KG1 (cell line): ENCODE results near the gene CHCHD3.
"Not testable (repeated sequence)": the region's sequence is repeated elsewhere in the genome, so short reads cannot be mapped to it uniquely, and the experiment has no call there.

Source experiments
- DNase-seq: peaks from one replicate; lab custom pipeline; 2025; lab: John Stamatoyannopoulos, UW

CHCHD3 gene

DNA sequence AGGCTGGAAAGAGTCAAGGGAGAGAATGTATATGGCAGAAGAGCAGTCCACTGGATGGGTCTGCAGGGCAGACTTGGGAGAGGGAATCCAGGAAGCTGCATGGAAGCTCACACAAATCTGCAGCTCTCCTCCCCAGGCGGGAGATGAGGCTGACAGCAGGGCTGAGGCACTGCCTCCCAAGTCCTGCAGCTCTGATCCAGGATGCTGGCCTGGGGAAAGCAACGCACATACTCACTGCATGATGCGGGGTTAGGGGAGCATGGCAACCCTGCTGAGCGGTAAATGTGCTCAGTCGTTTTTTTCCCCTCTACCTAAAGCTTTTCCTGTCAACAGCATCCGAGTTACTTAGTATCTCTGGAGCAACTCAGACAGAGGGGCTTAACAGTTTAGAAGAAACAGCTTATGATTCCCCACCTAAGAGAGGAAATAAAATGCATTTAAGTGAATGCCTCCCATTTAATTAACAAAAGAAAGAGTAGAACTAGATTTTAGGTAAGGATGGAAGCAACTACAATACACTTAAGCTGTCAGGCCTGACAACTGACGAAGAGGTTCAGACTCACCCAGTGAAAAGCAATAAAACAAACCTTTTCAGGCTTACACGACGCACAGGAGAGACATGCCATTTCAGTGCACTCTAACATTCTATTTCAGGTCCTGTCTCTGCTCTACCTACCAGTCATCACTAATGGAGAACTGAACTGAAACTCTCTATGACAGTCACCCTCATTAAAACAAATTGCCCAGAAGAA lies 37.0 kb downstream of the CHCHD3 start:
- no peak for DNase-seq

GRCh38 chr7:133040674-133041073 lies 41.2 kb downstream of the CHCHD3 start:
- no peak for DNase-seq

GRCh38 chr7:133040178-133040577 lies 41.7 kb downstream of the CHCHD3 start:
- no peak for DNase-seq

- no peak for DNase-seq
Observed at GRCh38 chr7:133039614-133040013, 42.3 kb downstream of the CHCHD3 start.

- no peak for DNase-seq
Observed at GRCh38 chr7:133036289-133036688, 45.6 kb downstream of the CHCHD3 start.

DNA sequence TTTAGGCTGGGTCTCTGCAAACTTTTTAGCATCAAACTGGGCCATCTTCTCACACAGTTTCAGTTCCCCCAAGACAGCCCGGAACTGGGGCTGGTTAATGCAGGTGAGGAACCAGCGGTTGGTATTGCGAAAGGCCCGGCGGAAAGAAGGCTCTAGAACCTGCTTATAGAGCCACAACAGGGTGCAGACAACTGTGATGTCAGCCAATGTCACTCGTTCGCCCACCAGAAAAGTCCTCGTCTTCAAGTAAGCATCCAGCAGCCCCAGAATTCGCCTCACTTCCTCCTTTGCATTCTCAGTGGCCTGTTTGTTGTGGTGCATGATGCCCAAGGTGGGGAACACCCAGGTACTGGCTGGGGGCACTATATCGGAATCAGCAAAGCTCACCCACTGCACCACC lies 46.6 kb downstream of the CHCHD3 start:
- DNase-seq: not testable (repeated sequence)

- DNase-seq: no peak
Observed at GRCh38 chr7:133030346-133030745, 51.5 kb downstream of the CHCHD3 start.

DNA sequence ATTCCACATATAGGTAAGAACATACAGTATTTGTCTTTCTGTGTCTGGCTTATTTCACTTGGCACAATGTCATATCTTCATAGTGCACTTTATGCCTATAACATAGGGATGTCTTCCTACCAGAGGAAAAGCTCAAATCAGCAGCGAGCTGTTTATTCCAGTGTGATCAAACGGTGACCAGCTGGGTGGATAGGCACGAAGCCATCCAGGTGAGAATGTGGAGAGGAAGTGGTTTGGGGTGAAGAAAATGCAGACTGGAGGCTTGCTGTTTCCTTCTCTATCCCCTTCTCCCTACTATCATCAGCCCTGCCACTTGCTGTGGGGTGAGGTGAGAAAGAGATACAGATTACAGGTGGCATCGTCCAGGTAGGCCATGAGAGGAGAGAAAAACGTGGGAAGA lies 52.4 kb downstream of the CHCHD3 start:
- no peak for DNase-seq

GRCh38 chr7:133027397-133027796 lies 54.5 kb downstream of the CHCHD3 start:
- DNase-seq: no peak

- no peak for DNase-seq
Observed at GRCh38 chr7:133026210-133026859, 55.6 kb downstream of the CHCHD3 start.

GRCh38 chr7:133025056-133025455 lies 56.8 kb downstream of the CHCHD3 start:
- no peak for DNase-seq

- DNase-seq: no peak
Observed at GRCh38 chr7:133024596-133024995, 57.3 kb downstream of the CHCHD3 start.

- DNase-seq: no peak
Observed at GRCh38 chr7:133023370-133024071, 58.4 kb downstream of the CHCHD3 start.

DNA sequence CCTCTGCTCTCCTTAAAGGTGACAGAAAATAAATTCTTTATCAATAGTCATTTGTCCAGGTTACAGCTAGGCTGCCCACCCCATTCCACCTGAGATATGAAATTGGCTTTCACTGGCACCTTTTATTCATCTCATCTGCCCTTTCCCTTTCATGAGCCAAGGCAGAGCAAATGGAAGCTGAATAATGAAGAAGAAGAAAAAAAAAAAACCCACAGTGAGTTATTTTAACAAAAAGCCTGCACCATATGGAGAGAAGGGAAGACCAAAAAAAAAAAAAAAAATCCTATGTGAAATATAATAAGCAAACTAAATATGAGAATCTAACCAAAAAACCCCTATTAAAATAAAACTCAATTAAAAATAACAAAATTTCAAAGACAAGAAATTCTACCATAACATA lies 59.2 kb downstream of the CHCHD3 start:
- DNase-seq: no peak

DNA sequence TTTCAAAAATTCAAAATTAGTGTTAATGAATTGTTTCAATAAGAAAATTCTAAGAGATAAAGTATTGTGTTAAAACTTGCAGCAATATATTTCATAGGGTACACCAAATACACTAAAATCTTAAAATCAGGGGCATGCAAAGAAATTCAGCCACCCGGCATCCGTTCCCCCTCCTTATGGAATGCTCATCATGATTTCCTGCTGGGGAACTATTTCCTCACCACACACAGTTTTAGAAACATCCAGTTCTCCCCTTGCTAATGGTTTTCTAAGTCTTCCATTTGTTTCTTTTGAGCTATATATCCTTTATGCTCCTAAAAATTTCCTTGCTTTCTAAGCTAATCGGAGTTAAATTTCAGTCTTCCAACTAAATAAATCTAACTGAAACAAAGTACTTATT lies 60.7 kb downstream of the CHCHD3 start:
- no peak for DNase-seq

GRCh38 chr7:133020496-133020895 lies 61.4 kb downstream of the CHCHD3 start:
- DNase-seq: no peak

DNA sequence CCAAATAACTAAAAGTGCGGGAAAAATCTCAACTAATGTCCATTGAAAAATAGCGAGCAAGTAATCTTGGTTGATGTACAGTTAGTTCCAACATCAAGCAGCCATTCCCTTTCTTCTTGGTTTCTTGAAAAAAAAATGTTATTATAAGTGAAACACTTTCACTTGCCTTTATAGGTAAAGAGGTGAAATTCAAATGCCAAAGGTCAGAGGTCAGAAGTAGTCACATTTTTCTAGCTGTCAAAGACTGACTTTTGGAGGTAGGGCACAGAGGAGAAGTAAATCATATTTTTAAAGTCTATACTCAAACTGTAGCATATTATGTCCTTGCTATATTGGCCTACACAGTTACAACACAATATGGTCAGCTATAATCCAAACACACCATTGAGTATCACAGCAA lies 62.3 kb downstream of the CHCHD3 start:
- no peak for DNase-seq

GRCh38 chr7:133016604-133017003 lies 65.3 kb downstream of the CHCHD3 start:
- no peak for DNase-seq

- no peak for DNase-seq
Observed at GRCh38 chr7:133015888-133016287, 66.0 kb downstream of the CHCHD3 start.

GRCh38 chr7:133011746-133012145 lies 70.1 kb downstream of the CHCHD3 start:
- DNase-seq: no peak

GRCh38 chr7:133009426-133010252 lies 72.3 kb downstream of the CHCHD3 start:
- DNase-seq: no peak

- DNase-seq: no peak
Observed at GRCh38 chr7:133007961-133008360, 73.9 kb downstream of the CHCHD3 start.
